Activated T-cell treated with anti-CD3 and anti-CD28 coated beads, Interleukin-2, amount 50 U/mL, for 4 hours (primary cell): ENCODE results near the gene MYL9. TPM values are rescaled to one million over a fixed set of nuclear protein-coding genes. Genes with fewer than 3 reads are reported as not detected.

Experiments
- ATAC-seq, 2 donors: fragments of 200-7000 bp; cut with Tn5 transposase; one replicate each; pipeline ENCODE4 v1.10.0; 2021
- DNase-seq: peaks from one replicate; pipeline ENCODE4 v3.0.0-alpha.2; 2020
- H3K27me3 Mint-ChIP-seq: one replicate; pipeline ENCODE4 v1.8.0; 2021; ENCODE audit warnings: low read depth, mixed read lengths
- H3K36me3 Mint-ChIP-seq: one replicate; pipeline ENCODE4 v1.8.0; 2022; ENCODE audit warnings: mixed read lengths; ENCODE audit not compliant: insufficient read depth
- H3K4me1 Mint-ChIP-seq: one replicate; pipeline ENCODE4 v1.8.0; 2021; ENCODE audit warnings: low read depth, mixed read lengths
- H3K4me3 Mint-ChIP-seq: one replicate; pipeline ENCODE4 v1.8.0; 2021; ENCODE audit warnings: mild to moderate bottlenecking, moderate library complexity, mixed read lengths
- H3K9me3 Mint-ChIP-seq: one replicate; pipeline ENCODE4 v1.8.0; 2021; ENCODE audit warnings: mixed read lengths
- total RNA-seq, 3 donors: library from RNA; stranded (reverse); gene quantifications; one replicate each; pipeline ENCODE4 v1.2.1, GENCODE V29; 2021

Gene MYL9
- total RNA-seq: 1 to 10 TPM in 1 of 3 donors, under 1 TPM in 2; 0.90 to 1.2 (median 0.98) TPM

DNA sequence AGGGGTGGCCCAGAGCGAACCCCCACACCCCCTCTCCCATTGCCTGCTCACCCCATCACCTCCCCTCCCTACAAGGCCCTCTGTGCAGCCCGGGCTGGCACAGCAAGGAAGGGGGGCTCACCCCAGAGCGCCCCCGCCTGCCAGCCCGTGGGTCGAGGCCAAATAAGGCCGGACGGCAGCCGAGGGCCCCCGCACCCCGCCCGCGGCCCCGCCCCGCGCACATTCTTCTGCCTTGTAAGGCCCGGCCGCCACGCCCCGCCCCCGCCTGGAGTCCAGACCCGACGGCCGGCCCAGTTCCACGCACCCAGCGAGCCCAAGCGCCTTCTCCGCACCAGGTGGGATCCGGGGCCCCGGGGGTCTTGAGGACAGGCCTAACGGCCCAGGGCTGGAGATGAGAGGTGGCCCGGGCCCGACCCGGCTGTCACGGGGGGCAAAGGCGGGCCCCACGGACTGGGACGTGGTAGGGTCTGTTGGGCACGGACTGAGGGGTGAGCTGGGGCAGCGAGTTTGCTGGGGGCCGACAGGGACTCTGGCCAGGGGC is at the start of gene MYL9:
Gene MYL9 (plus strand): TSS at position 293 of the 541 bp plus-strand sequence. CDS start 3,366 bp downstream, outside the sequence.
- no peaks in the 10 kb centered on the region for H3K4me1 Mint-ChIP-seq
- no peak within 1 kb of the TSS for H3K4me3 Mint-ChIP-seq
- H3K27me3 Mint-ChIP-seq: peaks cover 5% of the 10 kb centered on the region
- H3K36me3 Mint-ChIP-seq: no peaks in the 10 kb centered on the region
- peak in 1 of 2 donors; percentile 37 for ATAC-seq
- no peaks in the 10 kb centered on the region for H3K9me3 Mint-ChIP-seq
- DNase-seq: no peak

DNA sequence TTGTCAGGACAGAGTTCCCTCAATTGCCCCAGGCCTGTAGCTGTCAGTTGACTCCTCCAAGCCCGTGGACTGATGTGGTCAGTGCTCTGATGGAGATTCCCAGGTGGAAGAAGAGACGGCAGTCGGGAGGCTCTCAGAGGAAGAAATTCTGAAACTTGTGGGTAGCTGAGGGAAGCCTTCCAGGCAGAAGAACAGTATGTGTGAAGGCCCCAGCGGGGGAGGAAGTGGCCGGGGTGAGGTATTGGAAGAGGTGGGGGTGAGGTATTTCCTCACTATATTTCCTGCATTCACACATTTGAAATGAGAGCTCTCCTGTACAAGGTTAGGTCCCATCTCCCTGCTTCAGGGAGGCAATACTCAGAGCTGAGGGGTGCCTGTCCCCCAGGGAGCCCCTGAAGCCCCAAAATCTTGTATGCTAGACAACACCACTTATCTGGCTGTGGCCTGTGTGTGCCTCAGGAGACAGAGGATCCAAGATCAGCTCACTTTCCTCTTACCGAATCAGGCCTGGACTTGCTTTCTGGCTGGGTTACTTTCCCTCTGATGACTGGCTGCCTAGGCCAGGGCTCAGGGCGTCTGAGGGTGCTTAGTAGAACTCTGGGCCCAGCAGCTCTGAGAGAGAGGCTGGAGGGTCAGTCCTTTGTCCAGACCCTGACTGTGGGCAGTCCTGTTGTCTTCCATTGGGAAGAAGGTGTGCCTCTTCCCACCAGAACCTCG is 49.3 kb upstream of the MYL9 start:
- DNase-seq (peak; percentile 46), ATAC-seq (peak; percentile 90 to 92)
- H3K4me3 Mint-ChIP-seq: peak overlapping the region; percentile 46
- peaks cover 47% of the 10 kb centered on the region for H3K4me1 Mint-ChIP-seq
- H3K9me3 Mint-ChIP-seq: no peaks in the 10 kb centered on the region
- no peaks in the 10 kb centered on the region for H3K27me3 Mint-ChIP-seq
- H3K36me3 Mint-ChIP-seq: peaks cover 4% of the 10 kb centered on the region

DNA sequence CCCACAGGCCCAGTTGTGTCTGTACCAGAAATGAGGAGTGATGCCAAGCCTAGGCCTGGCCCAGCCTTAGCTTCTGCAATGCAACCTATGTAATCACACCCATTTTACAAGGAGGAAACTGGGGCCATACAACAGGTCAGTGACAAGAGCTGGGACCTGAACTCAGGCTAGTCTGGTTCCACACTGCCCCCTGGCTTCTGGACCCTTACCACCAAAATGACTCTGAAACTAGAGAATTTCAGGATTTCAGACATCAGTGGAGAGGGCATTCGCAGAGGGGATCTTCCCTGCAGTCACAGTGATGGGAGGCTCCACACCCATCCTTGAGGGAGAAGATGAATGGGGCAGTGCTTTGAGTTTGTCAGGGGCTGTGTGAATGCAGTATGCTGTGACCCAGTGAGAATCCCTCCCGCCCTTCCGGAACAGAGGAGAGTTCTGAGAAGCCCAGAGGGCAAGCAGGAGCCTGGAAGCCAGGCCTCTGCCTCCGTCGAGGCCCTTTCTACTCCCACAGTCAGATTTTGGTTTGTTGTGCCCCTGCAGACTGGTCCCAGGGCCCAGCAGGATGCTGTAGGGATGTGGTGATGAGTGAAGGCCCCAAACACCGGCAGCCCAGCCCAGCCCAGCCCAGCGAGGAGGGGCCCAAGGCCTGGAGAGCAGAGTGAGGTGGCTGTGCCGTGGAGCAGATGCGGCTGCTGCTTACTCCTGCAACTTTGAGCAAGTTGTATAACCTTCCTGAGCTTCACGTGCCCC is 48.1 kb upstream of the MYL9 start:
- no peak for DNase-seq
- H3K36me3 Mint-ChIP-seq: peaks cover 8% of the 10 kb centered on the region
- peaks cover 45% of the 10 kb centered on the region for H3K4me1 Mint-ChIP-seq
- no peaks in the 10 kb centered on the region for H3K27me3 Mint-ChIP-seq
- ATAC-seq: no peak
- H3K4me3 Mint-ChIP-seq: no peak overlapping the region
- no peaks in the 10 kb centered on the region for H3K9me3 Mint-ChIP-seq

DNA sequence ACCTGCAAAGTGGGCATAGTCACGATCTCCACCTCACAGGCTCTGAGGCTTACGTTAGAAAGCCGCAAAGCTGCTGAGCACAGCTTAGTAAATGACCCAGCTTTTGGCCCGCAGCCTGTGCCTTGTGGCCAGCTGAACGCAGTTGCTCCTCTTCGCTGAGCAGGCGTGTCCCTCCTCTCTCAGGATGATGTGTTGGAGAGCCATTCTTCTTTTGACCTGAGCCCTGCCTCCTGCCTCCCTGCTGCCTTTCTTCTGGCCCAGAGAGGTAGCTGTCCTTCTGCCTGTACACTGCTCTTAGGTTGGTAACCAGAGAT is 47.6 kb upstream of the MYL9 start:
- Mint-ChIP-seq H3K4me1 (peaks cover 45% of the 10 kb centered on the region), H3K36me3 (peaks cover 10% of the 10 kb centered on the region), H3K9me3 (no peaks in the 10 kb centered on the region), H3K4me3 (no peak overlapping the region), H3K27me3 (no peaks in the 10 kb centered on the region)
- ATAC-seq (no peak), DNase-seq (no peak)

DNA sequence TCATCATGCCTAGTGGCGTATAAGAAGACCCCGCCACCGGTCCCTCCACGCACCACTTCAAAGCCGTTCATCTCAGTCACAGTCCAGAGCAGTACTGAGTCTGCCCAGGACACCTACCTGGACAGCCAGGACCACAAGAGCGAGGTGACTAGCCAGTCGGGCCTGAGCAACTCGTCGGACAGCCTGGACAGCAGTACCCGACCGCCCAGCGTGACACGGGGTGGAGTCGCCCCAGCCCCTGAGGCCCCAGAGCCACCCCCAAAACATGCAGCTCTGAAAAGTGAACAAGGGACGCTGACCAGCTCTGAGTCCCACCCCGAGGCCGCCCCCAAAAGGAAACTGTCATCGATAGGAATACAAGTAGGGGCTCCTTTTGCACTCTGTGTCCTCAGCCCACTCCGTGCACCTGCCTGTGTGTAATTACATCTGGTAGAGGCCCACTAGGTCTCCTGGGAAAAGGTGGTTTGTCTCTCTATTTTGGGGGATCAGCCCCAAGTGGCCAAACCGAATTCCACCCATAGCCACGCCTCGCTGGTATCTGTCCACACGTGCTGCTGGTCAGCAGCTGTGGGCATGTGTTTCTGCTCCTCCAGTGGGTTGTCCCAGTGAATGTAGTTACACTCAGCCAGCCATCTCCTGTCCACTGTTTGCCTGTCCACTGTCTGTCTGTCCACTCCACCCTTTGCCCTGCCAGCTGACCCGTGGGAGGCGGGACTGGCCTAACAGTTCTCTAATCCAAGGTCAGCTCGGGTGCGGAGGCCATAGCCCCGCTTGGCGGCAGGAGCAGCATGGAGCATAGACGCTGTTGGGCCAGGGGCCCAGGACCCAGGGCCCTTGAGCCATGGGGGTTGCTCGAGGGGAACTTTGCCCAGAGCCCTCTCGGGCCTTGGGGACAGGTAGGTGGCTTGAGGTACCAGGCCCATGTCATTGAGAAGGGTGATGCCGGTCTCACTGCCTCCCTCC is 44.3 kb upstream of the MYL9 start:
- ATAC-seq (no peak), DNase-seq (no peak)
- no peaks in the 10 kb centered on the region for H3K9me3 Mint-ChIP-seq
- peaks cover 11% of the 10 kb centered on the region for H3K36me3 Mint-ChIP-seq
- H3K27me3 Mint-ChIP-seq: no peaks in the 10 kb centered on the region
- H3K4me1 Mint-ChIP-seq: peaks cover 31% of the 10 kb centered on the region
- no peak overlapping the region for H3K4me3 Mint-ChIP-seq

DNA sequence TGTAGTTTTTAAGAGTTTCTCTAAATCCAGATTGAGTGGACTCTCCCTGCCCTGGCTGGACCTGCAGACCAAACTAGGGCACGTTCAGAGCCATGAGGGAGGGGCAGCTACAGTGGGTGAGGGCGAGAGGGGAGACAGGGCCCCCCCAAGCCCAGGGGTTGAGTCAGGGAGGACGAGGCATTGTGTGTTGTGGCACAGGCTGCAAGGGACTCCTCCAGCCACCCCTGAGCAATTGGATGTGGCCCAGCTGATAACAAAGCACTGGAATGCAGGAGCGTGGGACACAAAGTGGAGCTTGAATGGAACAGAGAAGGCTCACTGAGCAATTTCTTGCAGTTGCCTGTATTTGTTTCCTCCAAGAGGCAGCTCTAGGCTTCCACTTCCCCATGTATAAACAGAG is 43.5 kb upstream of the MYL9 start:
- no peaks in the 10 kb centered on the region for H3K9me3 Mint-ChIP-seq
- DNase-seq: no peak
- H3K36me3 Mint-ChIP-seq: peaks cover 11% of the 10 kb centered on the region
- peaks cover 23% of the 10 kb centered on the region for H3K4me1 Mint-ChIP-seq
- no peaks in the 10 kb centered on the region for H3K27me3 Mint-ChIP-seq
- ATAC-seq: no peak
- H3K4me3 Mint-ChIP-seq: no peak overlapping the region

DNA sequence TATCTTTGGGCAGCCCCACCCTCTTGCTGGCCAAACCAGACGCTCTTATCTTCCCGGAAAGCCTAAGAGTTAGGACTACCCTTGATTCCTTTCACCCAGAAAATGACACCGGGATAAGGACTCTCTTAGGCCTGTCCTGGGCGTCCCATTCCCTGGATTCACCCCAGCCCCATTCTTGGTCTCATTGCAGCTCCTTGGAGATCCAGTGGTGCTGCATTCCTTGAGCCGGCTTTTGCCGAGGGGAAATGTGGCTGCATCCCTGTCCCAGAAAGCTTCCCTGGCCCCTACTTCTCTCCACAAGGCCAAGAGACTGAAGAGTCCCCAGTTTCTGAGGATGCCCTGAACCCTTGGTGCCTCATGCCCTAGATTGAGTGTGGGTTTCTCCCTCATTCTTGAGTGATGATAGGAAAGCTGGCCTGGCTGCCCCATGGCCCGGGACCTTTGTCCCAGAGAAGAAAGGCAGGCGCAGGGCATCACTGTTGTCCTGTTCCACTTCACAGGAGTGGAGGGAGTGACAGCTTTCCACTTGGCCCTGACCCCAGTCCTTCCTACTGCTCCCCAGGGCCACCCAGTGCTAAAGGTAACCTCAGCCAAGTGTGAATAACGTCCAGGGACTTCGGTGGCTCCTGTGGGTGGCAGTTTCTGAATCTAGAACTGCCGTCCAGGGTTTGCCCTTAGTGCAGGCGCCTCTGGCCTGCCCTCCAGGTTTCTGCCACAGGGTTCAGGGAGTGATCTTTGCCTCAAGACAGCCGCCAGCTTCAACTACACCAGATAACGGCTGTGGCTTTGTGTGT is 42.7 kb upstream of the MYL9 start:
- no peaks in the 10 kb centered on the region for H3K9me3 Mint-ChIP-seq
- ATAC-seq: no peak
- H3K4me3 Mint-ChIP-seq: no peak overlapping the region
- H3K36me3 Mint-ChIP-seq: peaks cover 14% of the 10 kb centered on the region
- no peaks in the 10 kb centered on the region for H3K27me3 Mint-ChIP-seq
- DNase-seq: no peak
- peaks cover 18% of the 10 kb centered on the region for H3K4me1 Mint-ChIP-seq

DNA sequence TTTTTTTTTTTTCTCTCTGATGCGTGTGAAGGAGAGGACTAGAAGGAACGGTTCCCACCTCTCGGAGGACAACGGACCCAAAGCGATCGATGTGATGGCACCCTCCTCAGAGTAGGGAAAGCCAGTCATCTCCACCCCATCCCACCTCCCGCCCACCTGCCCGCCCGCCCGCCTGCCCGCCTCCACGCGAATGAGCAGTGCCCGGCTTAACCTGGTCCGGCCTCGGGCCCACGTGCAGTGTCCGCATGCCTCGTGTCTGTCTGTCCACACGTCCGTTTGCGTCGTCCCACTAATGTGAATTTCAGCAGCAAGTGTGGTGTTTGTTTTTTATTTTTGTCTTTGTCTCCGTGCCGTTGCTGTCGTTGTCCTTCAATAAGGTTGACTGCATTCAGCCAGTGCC is 42.1 kb upstream of the MYL9 start:
- Mint-ChIP-seq H3K9me3 (no peaks in the 10 kb centered on the region), H3K36me3 (peaks cover 16% of the 10 kb centered on the region), H3K4me1 (peaks cover 15% of the 10 kb centered on the region), H3K4me3 (no peak overlapping the region), H3K27me3 (no peaks in the 10 kb centered on the region)
- DNase-seq: no peak
- no peak for ATAC-seq

DNA sequence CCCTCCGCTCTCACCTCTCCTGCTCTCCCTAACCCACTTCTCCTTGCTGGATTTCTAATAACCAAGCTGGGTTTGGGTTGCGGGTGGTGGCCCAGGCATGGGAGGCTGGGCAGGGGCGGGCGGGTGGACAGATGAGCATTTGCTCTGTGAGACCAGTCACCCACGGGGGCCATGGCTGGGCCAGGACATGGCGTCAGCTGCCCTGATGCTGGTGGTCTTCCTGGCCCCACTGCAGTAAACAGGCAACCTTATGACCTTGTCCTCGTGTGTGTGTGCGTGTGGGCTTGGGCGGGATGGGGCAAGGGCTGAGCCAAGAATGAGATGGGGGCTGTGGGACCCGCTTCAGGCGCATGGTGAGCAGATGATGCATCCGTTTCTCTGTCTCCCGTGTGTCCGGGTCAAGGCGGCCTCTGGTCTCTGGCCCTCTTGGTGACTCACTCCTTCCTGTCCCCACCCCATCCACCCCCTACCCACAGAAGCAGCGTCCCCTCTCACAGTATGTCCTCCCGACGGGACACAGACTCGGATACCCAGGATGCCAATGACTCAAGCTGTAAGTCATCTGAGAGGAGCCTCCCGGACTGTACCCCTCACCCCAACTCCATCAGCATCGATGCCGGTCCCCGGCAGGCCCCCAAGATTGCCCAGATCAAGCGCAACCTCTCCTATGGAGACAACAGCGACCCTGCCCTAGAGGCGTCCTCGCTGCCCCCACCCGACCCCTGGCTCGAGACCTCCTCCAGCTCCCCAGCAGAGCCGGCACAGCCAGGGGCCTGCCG is 41.4 kb upstream of the MYL9 start:
- H3K36me3 Mint-ChIP-seq: peaks cover 20% of the 10 kb centered on the region
- H3K27me3 Mint-ChIP-seq: no peaks in the 10 kb centered on the region
- ATAC-seq (no peak), DNase-seq (no peak)
- peaks cover 11% of the 10 kb centered on the region for H3K4me1 Mint-ChIP-seq
- no peak overlapping the region for H3K4me3 Mint-ChIP-seq
- H3K9me3 Mint-ChIP-seq: no peaks in the 10 kb centered on the region

DNA sequence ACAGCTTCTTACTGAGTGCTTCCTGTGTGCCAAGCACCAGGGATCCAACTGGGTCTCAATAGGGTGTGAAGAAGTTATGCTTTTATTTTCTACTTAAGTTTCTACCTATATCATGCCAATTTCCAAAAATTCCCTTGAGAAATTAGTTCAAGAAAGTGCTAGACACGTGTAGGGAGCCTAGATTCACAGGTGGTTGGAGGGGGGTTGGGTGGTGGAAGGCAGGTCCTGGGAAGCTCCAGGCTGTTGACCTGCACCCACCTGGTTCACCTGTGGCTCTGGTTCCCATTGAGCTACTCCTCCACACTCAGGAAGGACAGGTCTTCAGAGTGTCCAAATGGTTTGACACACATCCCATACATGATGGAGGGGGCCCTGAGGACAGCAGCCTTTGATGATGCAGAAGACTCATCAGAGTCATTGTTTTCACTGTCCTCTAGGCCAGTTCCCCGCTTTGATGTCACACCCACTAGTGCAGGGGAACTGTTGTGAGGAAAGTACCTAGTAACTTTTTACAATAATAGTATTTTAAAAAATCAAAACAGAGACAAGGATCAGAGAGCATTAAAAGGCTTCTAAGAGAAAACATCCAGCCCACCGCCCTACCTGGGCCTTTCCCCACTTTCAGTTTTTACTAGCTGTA is 39.8 kb upstream of the MYL9 start:
- peaks cover 18% of the 10 kb centered on the region for H3K36me3 Mint-ChIP-seq
- no peaks in the 10 kb centered on the region for H3K27me3 Mint-ChIP-seq
- peaks cover 12% of the 10 kb centered on the region for H3K4me1 Mint-ChIP-seq
- no peak overlapping the region for H3K4me3 Mint-ChIP-seq
- ATAC-seq (peak; percentile 43 to 66), DNase-seq (no peak)
- no peaks in the 10 kb centered on the region for H3K9me3 Mint-ChIP-seq

DNA sequence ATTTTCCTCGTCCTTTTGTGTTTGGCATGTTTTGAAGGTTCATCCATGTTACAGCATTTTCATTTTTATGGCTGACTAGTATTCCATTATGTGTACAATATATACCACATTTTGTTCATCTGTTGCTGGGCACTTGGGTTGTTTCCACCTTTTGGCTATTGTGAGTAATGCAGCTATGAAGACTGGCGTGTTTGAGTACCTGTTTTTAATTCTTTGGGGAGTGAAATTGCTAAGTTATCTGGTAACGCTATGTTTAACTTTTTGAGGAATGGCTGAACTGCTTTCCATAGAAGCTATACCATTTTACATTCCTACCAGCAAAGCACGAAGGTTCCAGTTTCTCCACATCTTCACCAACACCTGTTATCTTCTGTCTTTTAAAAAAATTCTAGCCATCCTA is 37.0 kb upstream of the MYL9 start:
- H3K9me3 Mint-ChIP-seq: no peaks in the 10 kb centered on the region
- peaks cover 13% of the 10 kb centered on the region for H3K4me1 Mint-ChIP-seq
- H3K27me3 Mint-ChIP-seq: no peaks in the 10 kb centered on the region
- no peak overlapping the region for H3K4me3 Mint-ChIP-seq
- H3K36me3 Mint-ChIP-seq: peaks cover 24% of the 10 kb centered on the region
- DNase-seq (no peak), ATAC-seq (no peak)

DNA sequence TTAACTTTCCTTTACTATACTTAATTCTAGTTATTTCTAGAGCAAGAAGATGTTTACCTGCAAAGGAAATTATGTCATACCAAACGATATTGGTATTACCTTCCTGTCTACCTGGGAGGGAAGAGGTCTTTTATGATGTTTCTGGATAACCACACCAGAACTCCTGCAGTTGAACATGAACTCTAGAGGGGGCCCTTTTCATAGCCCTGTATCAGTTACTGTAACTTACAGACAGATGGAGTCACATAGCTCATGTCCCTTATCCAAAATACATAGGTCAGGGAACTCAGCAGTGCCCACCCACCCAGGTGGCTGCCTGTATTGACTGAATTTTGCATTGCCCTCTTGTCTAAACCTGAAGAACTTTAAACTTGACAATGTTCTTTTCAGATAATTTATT is 35.1 kb upstream of the MYL9 start:
- Mint-ChIP-seq H3K9me3 (no peaks in the 10 kb centered on the region), H3K4me1 (peaks cover 12% of the 10 kb centered on the region), H3K27me3 (no peaks in the 10 kb centered on the region), H3K36me3 (peaks cover 20% of the 10 kb centered on the region), H3K4me3 (no peak overlapping the region)
- ATAC-seq: peak in 1 of 2 donors; percentile 46
- no peak for DNase-seq

DNA sequence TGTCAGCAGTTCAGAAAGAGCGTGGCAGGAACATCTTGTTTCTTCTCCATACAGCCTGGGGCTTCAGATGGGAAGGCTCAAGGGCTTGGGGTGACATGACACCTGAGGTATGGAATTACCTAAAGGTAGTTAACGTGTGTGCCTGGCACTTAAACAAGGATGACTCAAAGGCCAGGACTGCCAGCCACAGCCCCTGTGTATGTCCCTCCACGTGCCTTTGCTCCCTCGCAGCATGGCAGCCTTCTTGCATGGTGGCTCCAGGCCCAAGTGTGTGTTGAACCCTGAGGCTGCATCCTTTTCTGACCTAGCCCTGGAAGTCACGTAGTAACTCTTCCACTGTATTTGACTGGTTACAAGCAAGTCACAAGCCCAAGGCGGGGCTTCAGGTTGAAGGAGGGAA is 33.6 kb upstream of the MYL9 start:
- ATAC-seq: no peak
- peaks cover 9% of the 10 kb centered on the region for H3K4me1 Mint-ChIP-seq
- no peaks in the 10 kb centered on the region for H3K9me3 Mint-ChIP-seq
- DNase-seq: no peak
- no peak overlapping the region for H3K4me3 Mint-ChIP-seq
- H3K27me3 Mint-ChIP-seq: no peaks in the 10 kb centered on the region
- peaks cover 25% of the 10 kb centered on the region for H3K36me3 Mint-ChIP-seq
